ENCODE data around the gene MYLK4. TPM values are rescaled to one million over a fixed set of nuclear protein-coding genes. Genes with fewer than 3 reads are reported as not detected.

The MYLK4 gene
- total RNA-seq, 1 experiment from 2014 or later, result 0.73 TPM

DNA sequence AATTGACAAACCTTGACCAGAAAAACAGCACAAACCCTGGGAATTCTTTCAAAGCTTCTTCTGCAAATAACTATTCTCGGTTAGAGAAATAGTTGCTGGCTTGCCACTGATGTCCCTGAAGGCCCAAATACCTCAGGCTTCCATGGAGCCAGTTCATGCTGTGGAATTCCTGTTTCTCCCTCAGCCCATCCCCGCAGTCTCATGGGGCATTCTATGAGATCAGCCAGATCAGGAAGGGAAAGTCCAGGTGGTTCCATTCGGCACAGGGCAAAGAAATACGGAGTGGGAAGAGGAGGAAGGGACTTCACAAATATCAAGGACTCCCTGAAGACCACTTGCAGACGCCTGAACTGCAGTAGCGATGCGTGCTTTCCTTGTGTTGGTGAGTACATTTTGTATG, 63.3 kb downstream of the MYLK4 start:
- CTCF ChIA-PET, result no interaction called here
- Mint-ChIP-seq H3K9me3 (ENCODE audit: low read depth, unreplicated experiment) (no peaks in the 10 kb centered on the region), H3K27ac (ENCODE audit: unreplicated experiment) (no peak overlapping the region), H3K4me3 (ENCODE audit: low read depth, unreplicated experiment) (no peak overlapping the region), H3K27me3 (ENCODE audit: unreplicated experiment) (no peaks in the 10 kb centered on the region), H3K36me3 (ENCODE audit: insufficient read depth, unreplicated experiment) (no peaks in the 10 kb centered on the region), H3K4me1 (ENCODE audit: low read depth, unreplicated experiment) (no peaks in the 10 kb centered on the region)
- no peak for TF ChIP-seq CTCF (IDR thresholded peaks at IDR 0.05; ENCODE audit: unreplicated experiment)
- intact Hi-C loops (cut with micrococcal nuclease; ENCODE audit: unreplicated experiment), result no loop called here
- no peak for DNase-seq
- no TSS peak for BruUV-seq (replicated peaks)

DNA sequence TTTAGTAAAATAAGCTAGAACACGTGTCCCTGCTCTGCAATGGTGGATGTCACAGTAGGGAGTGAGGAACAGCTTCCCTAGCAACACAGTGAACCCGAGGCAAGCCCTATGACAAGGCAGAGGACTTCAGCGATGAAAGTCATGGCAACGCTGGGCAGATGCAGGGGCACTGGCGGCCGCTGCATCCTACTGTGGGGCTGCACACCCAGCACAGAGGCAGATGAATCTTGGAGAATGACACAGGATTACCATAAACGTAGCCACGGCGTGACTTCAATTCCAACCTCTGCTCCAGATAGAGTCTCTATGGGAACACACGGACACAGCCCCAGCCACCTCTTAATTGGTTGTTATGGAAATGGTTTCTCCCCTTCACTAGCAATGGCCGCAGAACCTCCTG, 64.2 kb downstream of the MYLK4 start:
- intact Hi-C loops (cut with micrococcal nuclease; ENCODE audit: unreplicated experiment), result no loop called here
- BruUV-seq (replicated peaks), result no TSS peak
- H3K27ac Mint-ChIP-seq (ENCODE audit: unreplicated experiment), result no peak overlapping the region
- H3K27me3 Mint-ChIP-seq (ENCODE audit: unreplicated experiment), result no peaks in the 10 kb centered on the region
- no peak for DNase-seq
- TF ChIP-seq CTCF (IDR thresholded peaks at IDR 0.05; ENCODE audit: unreplicated experiment), result no peak
- H3K4me3 Mint-ChIP-seq (ENCODE audit: low read depth, unreplicated experiment), result no peak overlapping the region
- H3K36me3 Mint-ChIP-seq (ENCODE audit: insufficient read depth, unreplicated experiment), result no peaks in the 10 kb centered on the region
- H3K9me3 Mint-ChIP-seq (ENCODE audit: low read depth, unreplicated experiment), result no peaks in the 10 kb centered on the region
- no peaks in the 10 kb centered on the region for H3K4me1 Mint-ChIP-seq (ENCODE audit: low read depth, unreplicated experiment)
- CTCF ChIA-PET, result no interaction called here

DNA sequence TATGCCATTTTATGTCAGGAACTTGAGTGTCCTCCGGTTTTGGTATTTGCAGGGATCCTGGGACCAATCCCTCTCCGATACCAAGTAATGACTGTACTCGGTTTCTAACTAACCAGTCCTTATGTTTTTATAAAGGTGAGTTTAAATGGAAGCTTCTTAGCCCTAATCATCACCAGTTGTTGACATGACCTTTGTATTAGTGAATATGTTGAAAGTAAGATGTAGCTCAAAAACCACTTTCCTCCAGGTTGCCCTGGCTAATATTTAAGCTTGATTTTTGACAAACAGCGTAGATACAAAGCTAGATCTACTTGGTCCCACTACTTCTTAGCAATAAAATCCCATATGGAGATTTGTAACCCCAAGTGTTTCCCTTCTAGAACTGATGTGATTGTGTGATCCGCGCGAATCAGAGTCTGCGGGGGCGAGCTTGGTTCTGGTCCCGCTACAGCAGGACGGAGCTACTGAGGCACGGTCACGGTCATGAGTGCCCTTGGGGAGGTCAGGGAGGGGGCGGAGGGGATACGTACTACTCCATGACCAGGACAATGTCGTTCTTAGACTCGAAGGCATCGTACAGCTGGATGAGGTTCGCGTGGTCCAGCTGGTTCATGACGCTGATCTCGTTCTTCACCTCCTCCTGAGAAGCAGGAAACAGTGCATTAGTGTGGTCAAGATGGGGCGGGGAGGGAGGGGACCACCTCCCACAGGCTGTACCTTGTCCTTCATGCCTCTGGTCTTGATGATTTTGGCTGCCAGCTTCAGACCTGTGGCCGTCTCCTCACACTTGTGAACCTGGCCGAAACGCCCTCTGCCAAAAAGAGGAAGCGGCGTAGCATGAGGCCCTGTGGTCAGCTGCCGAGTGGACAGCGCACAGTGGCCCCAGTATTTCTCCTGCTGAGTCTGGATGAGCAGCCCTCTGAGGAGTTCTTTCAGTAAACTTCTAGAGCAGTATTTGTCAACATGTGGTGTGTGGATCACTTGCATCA, 65.7 kb downstream of the MYLK4 start:
- no TSS peak for BruUV-seq (replicated peaks)
- Mint-ChIP-seq H3K36me3 (ENCODE audit: insufficient read depth, unreplicated experiment) (no peaks in the 10 kb centered on the region), H3K4me3 (ENCODE audit: low read depth, unreplicated experiment) (no peak overlapping the region), H3K9me3 (ENCODE audit: low read depth, unreplicated experiment) (no peaks in the 10 kb centered on the region), H3K27ac (ENCODE audit: unreplicated experiment) (no peak overlapping the region), H3K4me1 (ENCODE audit: low read depth, unreplicated experiment) (no peaks in the 10 kb centered on the region), H3K27me3 (ENCODE audit: unreplicated experiment) (no peaks in the 10 kb centered on the region)
- no peak for DNase-seq
- intact Hi-C loops (cut with micrococcal nuclease; ENCODE audit: unreplicated experiment), result no loop called here
- CTCF ChIA-PET, result interaction anchor here (0.6 to 0.7 kb wide), 2 partner anchors 28 to 169 kb away, joined by 3 to 4 read pairs; no protein-coding TSS in a partner anchor
- TF ChIP-seq CTCF (IDR thresholded peaks at IDR 0.05; ENCODE audit: unreplicated experiment), result no peak

DNA sequence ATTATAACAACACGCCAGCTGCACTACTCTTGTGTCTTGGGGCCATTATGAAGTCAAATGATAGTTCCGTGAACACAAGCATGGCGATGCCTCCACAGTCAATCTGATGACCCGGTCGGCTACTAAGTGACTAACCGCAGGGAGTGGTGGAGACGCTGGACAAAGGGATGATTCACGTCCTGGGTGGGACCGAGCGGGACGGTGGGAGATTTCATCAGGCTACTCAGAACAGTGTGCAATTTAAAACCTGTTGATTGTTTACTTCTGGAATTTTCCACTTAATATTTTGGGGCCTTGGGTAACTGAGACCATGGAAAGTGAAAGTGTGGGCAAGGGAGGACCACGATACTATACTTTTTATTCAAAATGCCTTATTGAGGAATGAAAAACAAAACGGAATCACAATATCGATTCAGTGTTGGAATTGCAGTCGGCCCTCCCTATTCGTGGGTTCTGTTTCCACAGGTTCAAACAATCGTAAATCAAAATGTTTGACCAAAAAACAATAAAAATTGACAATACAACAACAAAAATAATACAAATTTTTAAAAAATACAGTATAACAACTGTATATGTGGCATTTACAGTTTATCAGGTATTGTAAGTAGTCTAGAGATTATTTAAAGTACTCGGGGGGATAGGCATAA, 66.5 kb downstream of the MYLK4 start:
- Mint-ChIP-seq H3K36me3 (ENCODE audit: insufficient read depth, unreplicated experiment) (no peaks in the 10 kb centered on the region), H3K9me3 (ENCODE audit: low read depth, unreplicated experiment) (no peaks in the 10 kb centered on the region), H3K27ac (ENCODE audit: unreplicated experiment) (no peak overlapping the region), H3K4me3 (ENCODE audit: low read depth, unreplicated experiment) (no peak overlapping the region), H3K4me1 (ENCODE audit: low read depth, unreplicated experiment) (no peaks in the 10 kb centered on the region), H3K27me3 (ENCODE audit: unreplicated experiment) (no peaks in the 10 kb centered on the region)
- CTCF ChIA-PET, result no interaction called here
- no TSS peak for BruUV-seq (replicated peaks)
- no peak for TF ChIP-seq CTCF (IDR thresholded peaks at IDR 0.05; ENCODE audit: unreplicated experiment)
- intact Hi-C loops (cut with micrococcal nuclease; ENCODE audit: unreplicated experiment), result no loop called here
- no peak for DNase-seq
